Left lung (tissue), 10 donors: ENCODE results near the gene ABCA13. TPM values are rescaled to one million over a fixed set of nuclear protein-coding genes. Genes with fewer than 3 reads are reported as not detected.
A peak's percentile ranks its signal among the peaks of the same experiment; 100 is the strongest.

ENCODE experiments used
- ATAC-seq: fragments of 200-7000 bp; cut with Tn5 transposase; one replicate; pipeline ENCODE4 v1.9.1; 2020; ENCODE audit warnings: moderate library complexity
- DNase-seq, 4 donors: peaks; one replicate each; pipeline ENCODE4 v3.0.0-alpha.2; 2013 to 2020
- H3K27ac ChIP-seq, 2 donors: fragments of 200-600 bp; sonication (generic) in 1 of 2; one replicate each; pipeline versions ENCODE4 v1.5.0 to v1.8.0; 2020 to 2021
- H3K27me3 ChIP-seq, 2 donors: fragments of 200-600 bp; sonication (generic) in 1 of 2; one replicate each; pipeline versions ENCODE4 v1.5.0 to v1.8.0; 2020 to 2021
- H3K36me3 ChIP-seq, 2 donors: fragments of 200-600 bp; sonication (generic) in 1 of 2; one replicate each; pipeline versions ENCODE4 v1.5.0 to v1.8.0; 2020 to 2021
- H3K4me1 ChIP-seq, 2 donors: fragments of 200-600 bp; one replicate each; pipeline ENCODE4 v1.8.0; 2021
- H3K4me3 ChIP-seq, 2 donors: fragments of 200-600 bp; sonication (generic) in 1 of 2; one replicate each; pipeline versions ENCODE4 v1.5.0 to v1.8.0; 2020 to 2021; ENCODE audit warnings: mild to moderate bottlenecking in 1 of 2
- H3K9me3 ChIP-seq, 2 donors: fragments of 200-600 bp; sonication (generic) in 1 of 2; one replicate each; pipeline versions ENCODE4 v1.5.0 to v1.8.0; 2020 to 2021
- intact Hi-C, 2 donors: fragments of 100-400 bp; cut with DNase I; formaldehyde crosslinking; loops; one replicate each; pipeline versions ENCODE4 v1.11.2 to v1.14.2; 2022
- polyA plus RNA-seq, 6 donors: library from polyadenylated mRNA; unstranded; fragments of 120-200 nt; gene quantifications; one replicate each; pipeline ENCODE4 v1.2.1, GENCODE V29; 2013; ENCODE audit not compliant: insufficient read length in 6 of 6
- total RNA-seq, 2 donors: library from RNA; stranded (reverse); fragmentation: NEBNext Ultra II Directional; extraction: Animal tissue kit (Norgen Biotek cat#: 25700); gene quantifications; one replicate each; pipeline ENCODE4 v1.2.1, GENCODE V29; 2021
- TF ChIP-seq, protein P1 (sequence below), 2 donors: fragments of 200-600 bp; sonication (generic) in 1 of 2; IDR thresholded peaks; one replicate each; pipeline versions ENCODE4 v1.5.0 to v1.8.0; 2021; ENCODE audit warnings: antibody characterized with exemption in 2 of 2
- donor health status: DM: no; HTN: yes; CAD: no.
- donor health status: DM: no; HTN: no; CAD: no.

Gene ABCA13
- total and polyA plus RNA-seq, 8 donors, result 0.55 to 2.9 (median 1.7) TPM

DNA sequence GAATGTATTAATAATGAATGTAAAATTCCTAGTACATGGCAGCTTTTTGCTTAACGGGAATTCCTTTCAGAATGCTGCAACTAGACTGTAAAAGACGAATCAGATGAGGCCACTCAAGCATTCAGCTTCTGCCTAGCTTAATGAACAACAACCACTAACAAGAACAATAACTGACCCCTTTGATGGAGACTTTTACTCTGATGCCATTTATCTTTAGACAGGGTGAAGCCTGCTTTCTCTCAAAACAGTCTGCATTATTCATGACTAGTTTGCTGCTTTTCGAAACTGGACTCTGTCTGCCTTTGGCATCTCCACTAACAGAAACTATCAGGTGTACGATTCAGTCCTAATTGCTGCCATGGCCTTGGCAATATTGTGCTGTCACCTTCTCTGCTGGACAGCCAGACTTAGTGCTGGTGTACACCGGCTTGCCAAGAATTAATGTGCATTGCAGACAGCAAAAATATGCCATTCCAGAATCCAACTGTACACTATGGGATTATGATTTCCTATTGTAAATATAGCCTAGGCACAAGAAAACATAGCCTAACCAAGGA lies 457.6 kb downstream of the ABCA13 start:
- Histone ChIP-seq H3K9me3 (no peaks in the 10 kb centered on the region), H3K4me1 (no peaks in the 10 kb centered on the region), H3K27me3 (no peaks in the 10 kb centered on the region), H3K4me3 (no peak overlapping the region), H3K36me3 (no peaks in the 10 kb centered on the region), H3K27ac (no peak overlapping the region)
- intact Hi-C loops, result loop anchor here in 1 of 2 donors (10.0 kb wide), 1 partner anchor 436 kb away; no protein-coding TSS in a partner anchor
- ATAC-seq, result no peak
- DNase-seq, result no peak
- TF ChIP-seq, protein P1, sequence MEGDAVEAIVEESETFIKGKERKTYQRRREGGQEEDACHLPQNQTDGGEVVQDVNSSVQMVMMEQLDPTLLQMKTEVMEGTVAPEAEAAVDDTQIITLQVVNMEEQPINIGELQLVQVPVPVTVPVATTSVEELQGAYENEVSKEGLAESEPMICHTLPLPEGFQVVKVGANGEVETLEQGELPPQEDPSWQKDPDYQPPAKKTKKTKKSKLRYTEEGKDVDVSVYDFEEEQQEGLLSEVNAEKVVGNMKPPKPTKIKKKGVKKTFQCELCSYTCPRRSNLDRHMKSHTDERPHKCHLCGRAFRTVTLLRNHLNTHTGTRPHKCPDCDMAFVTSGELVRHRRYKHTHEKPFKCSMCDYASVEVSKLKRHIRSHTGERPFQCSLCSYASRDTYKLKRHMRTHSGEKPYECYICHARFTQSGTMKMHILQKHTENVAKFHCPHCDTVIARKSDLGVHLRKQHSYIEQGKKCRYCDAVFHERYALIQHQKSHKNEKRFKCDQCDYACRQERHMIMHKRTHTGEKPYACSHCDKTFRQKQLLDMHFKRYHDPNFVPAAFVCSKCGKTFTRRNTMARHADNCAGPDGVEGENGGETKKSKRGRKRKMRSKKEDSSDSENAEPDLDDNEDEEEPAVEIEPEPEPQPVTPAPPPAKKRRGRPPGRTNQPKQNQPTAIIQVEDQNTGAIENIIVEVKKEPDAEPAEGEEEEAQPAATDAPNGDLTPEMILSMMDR (IDR thresholded peaks at IDR 0.05), result no peak

- H3K9me3 ChIP-seq, result no peaks in the 10 kb centered on the region
- TF ChIP-seq, protein P1 (IDR thresholded peaks at IDR 0.05), result no peak
- intact Hi-C loops, result no loop called here
- H3K27me3 ChIP-seq, result no peaks in the 10 kb centered on the region
- H3K36me3 ChIP-seq, result no peaks in the 10 kb centered on the region
- DNase-seq, result no peak
- no peaks in the 10 kb centered on the region for H3K4me1 ChIP-seq
- no peak for ATAC-seq
- H3K27ac ChIP-seq, result no peak overlapping the region
- H3K4me3 ChIP-seq, result no peak overlapping the region
Observed at GRCh38 chr7:48634116-48634632, 462.9 kb downstream of the ABCA13 start.

- no peak for ATAC-seq
- intact Hi-C loops, result no loop called here
- no peak for DNase-seq
Observed at GRCh38 chr7:48635796-48636195, 464.5 kb downstream of the ABCA13 start.

GRCh38 chr7:48636391-48637015 lies 465.2 kb downstream of the ABCA13 start:
- TF ChIP-seq, protein P1 (IDR thresholded peaks at IDR 0.05), result no peak
- Histone ChIP-seq H3K9me3 (no peaks in the 10 kb centered on the region), H3K4me3 (no peak overlapping the region), H3K4me1 (no peaks in the 10 kb centered on the region), H3K27me3 (no peaks in the 10 kb centered on the region), H3K36me3 (no peaks in the 10 kb centered on the region), H3K27ac (no peak overlapping the region)
- intact Hi-C loops, result no loop called here
- DNase-seq (peak in 1 of 4 donors; percentile 38), ATAC-seq (peak; percentile 82)

More at GRCh38 chr7:48635796-48636195, 464.5 kb downstream of the ABCA13 start:
- no peaks in the 10 kb centered on the region for H3K4me1 ChIP-seq
- no peak overlapping the region for H3K27ac ChIP-seq
- no peaks in the 10 kb centered on the region for H3K36me3 ChIP-seq
- TF ChIP-seq, protein P1 (IDR thresholded peaks at IDR 0.05), result no peak
- no peaks in the 10 kb centered on the region for H3K9me3 ChIP-seq
- H3K4me3 ChIP-seq, result no peak overlapping the region
- H3K27me3 ChIP-seq, result no peaks in the 10 kb centered on the region

DNA sequence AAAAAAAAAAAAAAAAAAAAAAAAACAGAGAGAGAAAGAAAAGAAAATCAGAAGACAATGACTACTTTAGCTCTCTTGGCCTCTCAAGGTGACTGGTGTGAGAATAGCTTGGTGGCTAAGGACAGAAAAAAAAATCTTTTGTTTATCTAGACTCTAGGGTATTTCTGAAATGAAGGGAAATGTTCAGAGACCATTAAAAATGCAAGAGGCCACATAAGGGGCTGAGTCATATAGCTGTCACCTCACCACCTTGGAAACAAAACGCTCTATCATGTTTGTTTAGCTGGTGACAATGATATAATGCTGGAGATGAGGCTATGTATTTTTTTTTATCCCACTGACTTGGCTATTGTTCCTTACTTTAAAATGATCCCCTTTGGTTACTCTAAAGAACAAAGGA lies 466.1 kb downstream of the ABCA13 start:
- DNase-seq (no peak), ATAC-seq (peak; percentile 74)
- no peaks in the 10 kb centered on the region for H3K36me3 ChIP-seq
- no peaks in the 10 kb centered on the region for H3K9me3 ChIP-seq
- no peak overlapping the region for H3K4me3 ChIP-seq
- H3K4me1 ChIP-seq, result no peaks in the 10 kb centered on the region
- no peaks in the 10 kb centered on the region for H3K27me3 ChIP-seq
- H3K27ac ChIP-seq, result no peak overlapping the region
- TF ChIP-seq, protein P1 (IDR thresholded peaks at IDR 0.05), result no peak
- intact Hi-C loops, result no loop called here
